Stimulated activated naive CD4-positive, alpha-beta T cell (primary cell): Measurements from ENCODE around the gene TOMM70.

Experiments used
- DNase-seq, 6 experiments: peaks; one replicate each; lab custom pipeline; 2025; lab: John Stamatoyannopoulos, UW

TOMM70 gene

DNA sequence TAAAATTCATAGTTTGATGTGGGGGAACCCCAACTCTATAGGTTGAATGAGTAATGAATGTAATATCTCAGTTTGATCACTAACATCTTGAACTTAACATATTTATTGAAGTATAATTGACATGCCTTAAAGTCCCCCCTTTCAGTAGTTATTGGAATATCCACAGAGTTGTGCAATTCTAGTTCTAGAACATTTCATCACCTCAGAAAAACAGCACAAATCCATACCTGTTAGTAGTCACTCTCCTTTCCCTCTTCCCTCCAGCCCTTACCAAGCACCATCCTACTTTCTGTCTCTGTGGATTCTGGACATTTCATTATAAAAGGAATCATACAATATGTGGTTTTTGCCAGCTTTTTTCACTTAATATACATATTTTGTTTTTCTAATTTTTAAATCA, 75.1 kb downstream of the TOMM70 start:
- DNase-seq: no peak

DNA sequence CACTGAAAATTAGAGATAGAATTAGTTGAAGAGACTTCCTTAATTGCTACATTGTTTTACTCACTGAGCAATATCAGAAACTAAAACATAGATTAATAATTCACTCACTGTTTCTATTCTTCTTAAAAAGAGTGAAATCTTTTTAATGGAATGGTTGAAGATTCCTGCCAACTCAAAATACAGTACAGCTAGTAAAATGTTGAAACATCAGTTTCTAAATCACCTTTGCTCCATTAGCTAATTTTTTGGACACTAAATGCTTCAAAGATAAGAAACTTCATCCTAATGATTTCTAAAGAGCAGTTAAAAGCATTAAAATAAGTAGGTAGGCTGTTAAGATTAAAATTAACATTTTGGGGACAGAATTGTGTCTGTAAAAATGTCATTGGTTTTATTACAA, 76.8 kb downstream of the TOMM70 start:
- no peak for DNase-seq

DNA sequence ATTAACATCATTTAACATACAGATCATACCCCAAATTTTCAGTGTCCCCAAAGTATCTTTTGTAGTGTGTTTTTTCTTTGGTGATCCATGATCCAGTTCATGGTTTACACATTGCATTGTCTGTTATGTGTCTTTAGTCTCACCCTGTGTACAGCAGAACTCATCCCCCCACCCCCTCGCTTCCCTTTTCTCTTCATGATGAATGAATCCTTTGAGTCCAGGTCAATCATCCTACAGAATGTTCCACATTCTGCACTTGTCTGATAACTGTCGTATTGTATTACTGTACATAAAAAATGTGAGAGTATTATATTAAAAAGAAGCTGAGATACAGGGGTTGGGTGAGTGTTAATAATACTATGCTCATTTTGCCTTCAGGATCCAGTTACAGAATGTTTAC, 80.9 kb downstream of the TOMM70 start:
- no peak for DNase-seq

DNA sequence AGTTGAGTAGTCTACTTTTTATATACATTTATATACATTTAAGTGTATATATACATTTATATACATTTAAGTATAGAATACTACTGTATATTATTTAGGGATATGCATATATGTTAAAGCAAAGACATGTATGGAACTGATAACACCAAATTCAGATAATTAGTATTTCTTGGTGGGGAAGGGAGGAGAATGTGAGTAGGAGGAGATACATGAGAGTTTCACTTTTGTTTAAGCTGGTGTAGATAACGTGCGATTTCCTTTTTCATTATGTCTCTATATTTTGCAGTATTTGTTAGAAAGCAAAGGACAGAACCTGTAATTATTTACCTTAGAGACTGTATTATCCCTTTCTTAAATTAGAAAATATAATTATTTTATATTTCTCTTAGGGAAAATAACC, 83.0 kb downstream of the TOMM70 start:
- DNase-seq: no peak

DNA sequence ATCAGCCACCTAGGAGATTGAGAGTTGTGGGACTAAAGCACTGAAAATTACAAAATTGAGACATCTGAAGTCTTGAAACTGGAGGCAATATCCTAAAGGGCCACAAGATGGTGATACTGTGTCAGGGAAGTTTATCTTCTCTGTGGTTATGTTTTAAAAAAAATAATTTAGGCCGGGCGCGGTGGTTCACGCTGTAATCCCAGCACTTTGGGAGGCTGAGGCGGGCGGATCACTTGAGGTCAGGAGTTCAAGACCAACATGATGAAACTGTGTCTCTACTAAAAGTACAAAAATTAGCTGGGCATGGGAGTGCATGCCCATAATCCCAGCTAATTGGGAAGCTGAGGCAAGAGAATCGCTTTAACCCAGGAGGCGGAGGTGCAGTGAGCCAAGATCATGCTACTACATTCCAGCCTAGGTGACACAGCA, 84.2 kb downstream of the TOMM70 start:
- DNase-seq: peak in 4 of 6 experiments; percentile 10 to 63 (median 46)
